Measurements from ENCODE around the gene PPA1.
"Not testable (repeated sequence)": the region's sequence is repeated elsewhere in the genome, so short reads cannot be mapped to it uniquely, and the experiment has no call there.

Gene PPA1

DNA sequence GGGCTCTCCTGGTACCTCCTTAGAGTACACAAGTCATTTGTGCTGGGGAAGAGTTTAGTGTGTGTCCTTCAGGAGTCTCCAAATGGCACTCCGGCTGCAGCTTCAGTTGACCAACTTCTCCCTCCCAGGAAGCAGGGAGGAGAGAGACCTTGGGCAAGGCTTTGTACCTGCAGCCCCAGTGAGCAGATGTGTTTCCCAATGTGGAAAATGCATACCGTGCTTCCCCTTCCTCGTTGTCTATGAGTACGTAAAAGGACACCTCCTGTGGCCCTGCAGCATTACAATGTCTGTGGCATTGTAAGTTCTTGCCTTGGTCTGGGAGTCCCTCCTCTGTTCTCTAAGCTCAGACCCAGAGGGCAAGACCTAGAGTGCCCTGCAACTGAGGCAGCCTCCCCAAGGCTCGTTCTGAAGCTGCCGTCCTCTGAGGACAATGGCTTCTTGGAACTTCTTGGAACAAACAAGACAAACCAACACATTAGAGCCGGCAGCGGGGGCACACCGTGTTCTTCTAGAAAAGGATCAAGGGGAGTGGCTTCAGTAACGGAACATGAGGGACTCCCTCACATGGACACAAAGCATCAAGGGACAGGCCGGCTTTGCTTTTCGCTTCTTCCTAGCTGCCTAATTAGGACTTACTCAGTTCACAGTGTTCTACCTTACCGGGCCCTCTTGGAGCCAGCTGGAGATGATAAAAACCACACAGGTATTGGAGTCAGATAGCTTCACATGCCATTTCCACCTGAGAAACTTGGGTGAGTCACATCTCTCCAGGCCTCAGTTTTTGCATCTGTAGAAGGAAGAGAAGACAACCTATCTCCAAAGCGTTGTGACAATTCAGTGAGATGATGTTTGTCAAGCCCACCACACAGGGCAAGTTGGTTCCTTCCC, 20.9 kb upstream of the PPA1 start:
- Histone ChIP-seq H3K4me1 (ENCODE audit: low read depth, poor library complexity, severe bottlenecking) (no peaks in the 10 kb centered on the region), H3K4me2 (no peak overlapping the region), H3K27ac (no peak overlapping the region), H2AFZ (ENCODE audit: low read depth) (no peak overlapping the region), H3K4me3 (IDR thresholded peaks at IDR 0.05; ENCODE audit: insufficient read depth, low read depth, low read length) (no peak overlapping the region), H3K9ac (no peak overlapping the region), H3K36me3 (ENCODE audit: insufficient read depth) (no peaks in the 10 kb centered on the region), H3K27me3 (ENCODE audit: insufficient read depth, low read depth) (no peaks in the 10 kb centered on the region), H4K20me1 (ENCODE audit: insufficient read depth) (no peaks in the 10 kb centered on the region), H3K79me2 (ENCODE audit: insufficient read depth, low read depth) (no peaks in the 10 kb centered on the region)
- TF ChIP-seq, protein P1, sequence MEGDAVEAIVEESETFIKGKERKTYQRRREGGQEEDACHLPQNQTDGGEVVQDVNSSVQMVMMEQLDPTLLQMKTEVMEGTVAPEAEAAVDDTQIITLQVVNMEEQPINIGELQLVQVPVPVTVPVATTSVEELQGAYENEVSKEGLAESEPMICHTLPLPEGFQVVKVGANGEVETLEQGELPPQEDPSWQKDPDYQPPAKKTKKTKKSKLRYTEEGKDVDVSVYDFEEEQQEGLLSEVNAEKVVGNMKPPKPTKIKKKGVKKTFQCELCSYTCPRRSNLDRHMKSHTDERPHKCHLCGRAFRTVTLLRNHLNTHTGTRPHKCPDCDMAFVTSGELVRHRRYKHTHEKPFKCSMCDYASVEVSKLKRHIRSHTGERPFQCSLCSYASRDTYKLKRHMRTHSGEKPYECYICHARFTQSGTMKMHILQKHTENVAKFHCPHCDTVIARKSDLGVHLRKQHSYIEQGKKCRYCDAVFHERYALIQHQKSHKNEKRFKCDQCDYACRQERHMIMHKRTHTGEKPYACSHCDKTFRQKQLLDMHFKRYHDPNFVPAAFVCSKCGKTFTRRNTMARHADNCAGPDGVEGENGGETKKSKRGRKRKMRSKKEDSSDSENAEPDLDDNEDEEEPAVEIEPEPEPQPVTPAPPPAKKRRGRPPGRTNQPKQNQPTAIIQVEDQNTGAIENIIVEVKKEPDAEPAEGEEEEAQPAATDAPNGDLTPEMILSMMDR (conservative IDR thresholded peaks at IDR 0.05; ENCODE audit: low read depth, low read length) = no peak

DNA sequence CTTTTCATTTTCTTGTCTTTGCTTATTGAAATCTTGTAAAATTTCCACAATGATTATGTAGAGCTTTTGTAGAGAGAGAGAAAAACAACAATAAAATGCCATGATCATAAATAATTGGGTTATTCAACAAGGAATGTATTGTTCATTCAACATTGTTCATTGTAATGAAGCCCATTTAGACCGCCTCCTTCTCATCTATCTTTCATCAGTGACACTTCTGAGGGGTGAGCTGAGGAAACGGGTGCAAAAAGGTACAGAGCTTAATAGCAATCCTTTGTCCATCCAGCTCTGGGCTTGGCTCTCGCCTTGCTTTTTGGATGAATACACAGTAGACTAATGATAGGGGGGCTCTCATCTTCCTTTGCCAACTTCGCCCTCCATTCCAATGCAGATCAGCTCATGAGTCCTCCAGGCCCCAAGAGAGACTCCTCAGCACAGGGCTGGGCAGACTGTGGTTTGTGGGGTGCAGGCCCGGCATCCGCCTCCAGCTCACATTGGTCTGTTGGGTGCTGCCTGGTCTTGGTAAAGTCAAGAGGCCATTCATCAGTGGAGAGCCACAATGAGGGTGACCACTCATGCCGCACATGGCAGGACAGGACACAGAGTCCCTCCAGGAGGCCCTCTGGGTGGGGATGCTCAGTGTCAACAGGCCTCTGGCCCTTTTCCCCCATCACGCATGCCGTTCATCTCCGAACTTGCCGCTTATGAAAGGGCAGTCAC, 17.9 kb upstream of the PPA1 start:
- no peak overlapping the region for H3K4me2 ChIP-seq
- TF ChIP-seq, protein P1 (conservative IDR thresholded peaks at IDR 0.05; ENCODE audit: low read depth, low read length) = no peak
- no peak overlapping the region for H3K27ac ChIP-seq
- no peaks in the 10 kb centered on the region for H3K79me2 ChIP-seq (ENCODE audit: insufficient read depth, low read depth)
- H2AFZ ChIP-seq (ENCODE audit: low read depth) = no peak overlapping the region
- no peaks in the 10 kb centered on the region for H4K20me1 ChIP-seq (ENCODE audit: insufficient read depth)
- no peak overlapping the region for H3K4me3 ChIP-seq (IDR thresholded peaks at IDR 0.05; ENCODE audit: insufficient read depth, low read depth, low read length)
- H3K9ac ChIP-seq = no peak overlapping the region
- no peaks in the 10 kb centered on the region for H3K27me3 ChIP-seq (ENCODE audit: insufficient read depth, low read depth)
- H3K4me1 ChIP-seq (ENCODE audit: low read depth, poor library complexity, severe bottlenecking) = no peaks in the 10 kb centered on the region
- H3K36me3 ChIP-seq (ENCODE audit: insufficient read depth) = no peaks in the 10 kb centered on the region

DNA sequence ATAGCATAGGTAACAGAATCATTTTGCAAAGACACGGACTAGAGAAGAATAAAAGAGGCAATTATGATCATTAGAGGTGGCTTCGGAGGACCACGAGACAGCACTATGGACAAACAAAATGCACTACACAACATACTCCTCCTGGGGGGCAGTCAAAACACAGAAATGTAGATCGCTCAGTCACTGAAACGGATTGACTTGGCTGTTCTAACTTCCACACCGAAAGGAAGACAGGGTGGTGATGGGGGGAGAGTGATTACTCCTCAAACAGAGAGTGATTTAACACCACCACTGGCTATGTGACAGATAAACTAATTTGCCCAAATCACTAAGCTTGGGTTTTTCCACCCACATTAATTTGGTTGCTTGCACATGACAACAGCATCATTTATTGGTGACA, 14.1 kb upstream of the PPA1 start:
- Histone ChIP-seq H2AFZ (ENCODE audit: low read depth) (no peak overlapping the region), H3K4me1 (ENCODE audit: low read depth, poor library complexity, severe bottlenecking) (no peaks in the 10 kb centered on the region), H3K4me3 (IDR thresholded peaks at IDR 0.05; ENCODE audit: insufficient read depth, low read depth, low read length) (no peak overlapping the region), H3K4me2 (no peak overlapping the region), H4K20me1 (ENCODE audit: insufficient read depth) (no peaks in the 10 kb centered on the region), H3K27me3 (ENCODE audit: insufficient read depth, low read depth) (no peaks in the 10 kb centered on the region), H3K36me3 (ENCODE audit: insufficient read depth) (no peaks in the 10 kb centered on the region), H3K79me2 (ENCODE audit: insufficient read depth, low read depth) (no peaks in the 10 kb centered on the region), H3K27ac (no peak overlapping the region), H3K9ac (no peak overlapping the region)
- TF ChIP-seq, protein P1 (conservative IDR thresholded peaks at IDR 0.05; ENCODE audit: low read depth, low read length) = no peak

DNA sequence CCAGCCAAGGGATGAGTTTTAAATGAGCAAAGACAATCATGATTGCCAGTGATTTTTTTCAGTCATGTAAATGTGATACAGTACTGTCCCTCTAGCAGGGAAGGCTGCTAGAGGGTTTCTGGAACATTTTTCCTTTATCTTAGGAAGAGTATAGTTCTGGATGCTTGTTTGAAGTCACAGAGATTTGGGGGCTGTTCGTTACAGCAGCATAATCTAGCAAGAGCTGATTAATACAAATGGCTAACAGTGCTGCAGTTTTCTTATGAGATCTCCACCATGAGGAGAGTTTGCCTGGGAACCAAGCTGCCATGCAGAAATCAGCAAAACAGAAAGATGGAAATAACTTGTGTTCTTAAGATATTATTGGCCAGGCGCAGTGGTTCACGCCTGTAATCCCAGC, 7.9 kb upstream of the PPA1 start:
- no peaks in the 10 kb centered on the region for H3K79me2 ChIP-seq (ENCODE audit: insufficient read depth, low read depth)
- H3K4me3 ChIP-seq (IDR thresholded peaks at IDR 0.05; ENCODE audit: insufficient read depth, low read depth, low read length) = no peak overlapping the region
- no peaks in the 10 kb centered on the region for H4K20me1 ChIP-seq (ENCODE audit: insufficient read depth)
- H3K36me3 ChIP-seq (ENCODE audit: insufficient read depth) = no peaks in the 10 kb centered on the region
- H3K4me2 ChIP-seq = no peak overlapping the region
- TF ChIP-seq, protein P1 (conservative IDR thresholded peaks at IDR 0.05; ENCODE audit: low read depth, low read length) = no peak
- H3K27me3 ChIP-seq (ENCODE audit: insufficient read depth, low read depth) = no peaks in the 10 kb centered on the region
- no peak overlapping the region for H2AFZ ChIP-seq (ENCODE audit: low read depth)
- H3K27ac ChIP-seq = no peak overlapping the region
- H3K9ac ChIP-seq = no peak overlapping the region
- no peaks in the 10 kb centered on the region for H3K4me1 ChIP-seq (ENCODE audit: low read depth, poor library complexity, severe bottlenecking)

DNA sequence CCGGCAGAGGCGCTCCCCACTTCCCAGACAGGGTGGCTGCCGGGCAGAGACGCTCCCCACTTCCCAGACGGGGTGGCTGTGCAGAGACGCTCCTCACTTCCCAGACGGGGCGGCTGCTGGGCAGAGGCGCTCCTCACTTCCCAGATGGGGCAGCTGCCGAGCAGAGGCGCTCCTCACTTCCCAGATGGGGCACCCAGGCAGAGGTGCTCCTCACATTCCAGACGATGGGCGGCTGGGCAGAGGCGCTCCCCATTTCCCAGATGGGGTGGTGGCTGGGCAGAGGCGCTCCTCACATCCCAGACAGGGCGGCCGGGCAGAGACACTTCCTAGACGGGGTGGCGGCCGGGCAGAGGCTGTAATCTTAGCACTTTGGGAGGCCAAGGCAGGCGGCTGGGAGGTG, 6.8 kb upstream of the PPA1 start:
- H3K4me3 ChIP-seq (IDR thresholded peaks at IDR 0.05; ENCODE audit: insufficient read depth, low read depth, low read length); H3K79me2 ChIP-seq (ENCODE audit: insufficient read depth, low read depth); H3K4me2 ChIP-seq; H3K4me1 ChIP-seq (ENCODE audit: low read depth, poor library complexity, severe bottlenecking); H3K36me3 ChIP-seq (ENCODE audit: insufficient read depth); H4K20me1 ChIP-seq (ENCODE audit: insufficient read depth); H2AFZ ChIP-seq (ENCODE audit: low read depth); H3K9ac ChIP-seq; H3K27me3 ChIP-seq (ENCODE audit: insufficient read depth, low read depth); H3K27ac ChIP-seq: not testable (repeated sequence)

DNA sequence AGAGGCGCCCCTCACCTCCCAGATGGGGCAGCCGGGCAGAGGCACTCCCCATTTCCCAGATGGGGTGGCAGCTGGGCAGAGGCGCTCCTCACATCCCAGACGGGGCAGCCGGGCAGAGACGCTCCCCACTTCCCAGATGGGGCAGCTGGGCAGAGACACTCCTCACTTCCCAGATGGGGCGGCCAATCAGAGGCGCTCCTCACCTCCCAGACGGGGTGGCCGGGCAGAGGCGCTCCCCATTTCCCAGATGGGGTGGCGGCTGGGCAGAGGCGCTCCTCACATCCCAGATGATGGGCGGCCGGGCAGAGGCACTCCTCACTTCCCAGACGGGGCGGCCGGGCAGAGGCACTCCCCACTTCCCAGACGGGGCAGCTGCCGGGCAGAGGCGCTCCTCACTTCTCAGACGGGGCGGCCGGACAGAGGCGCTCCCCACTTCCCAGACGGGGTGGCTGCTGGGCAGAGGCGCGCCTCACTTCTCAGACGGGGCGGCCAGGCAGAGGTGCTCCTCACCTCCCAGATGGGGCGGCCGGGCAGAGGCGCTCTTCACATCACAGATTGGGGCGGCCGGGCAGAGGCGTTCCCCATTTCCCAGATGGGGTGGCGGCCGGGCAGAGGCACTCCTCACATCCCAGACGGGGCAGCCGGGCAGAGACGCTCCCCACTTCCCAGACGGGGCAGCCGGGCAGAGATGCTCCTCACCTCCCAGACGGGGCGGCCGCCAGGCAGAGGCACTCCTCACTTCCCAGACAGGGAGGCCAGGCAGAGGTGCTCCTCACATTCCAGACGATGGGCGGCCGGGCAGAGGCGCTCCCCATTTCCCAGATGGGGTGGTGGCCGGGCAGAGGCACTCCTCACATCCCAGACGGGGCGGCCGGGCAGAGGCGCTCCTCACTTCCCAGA, 6.1 kb upstream of the PPA1 start:
- H3K4me2 ChIP-seq; H2AFZ ChIP-seq (ENCODE audit: low read depth); H3K27me3 ChIP-seq (ENCODE audit: insufficient read depth, low read depth); H3K79me2 ChIP-seq (ENCODE audit: insufficient read depth, low read depth); H3K4me3 ChIP-seq (IDR thresholded peaks at IDR 0.05; ENCODE audit: insufficient read depth, low read depth, low read length); H3K4me1 ChIP-seq (ENCODE audit: low read depth, poor library complexity, severe bottlenecking); H4K20me1 ChIP-seq (ENCODE audit: insufficient read depth); H3K27ac ChIP-seq; H3K36me3 ChIP-seq (ENCODE audit: insufficient read depth); H3K9ac ChIP-seq: not testable (repeated sequence)

Data from KMS-11 (cell line).